K562 (cell line): ENCODE results near the gene GADL1.

ENCODE experiments used
- CBX3 ChIP-seq, 2 experiments: IDR thresholded peaks; 1 replicate in 1 of 2; 2 replicates in 1 of 2; pipeline ENCODE4 v1.6.1; 2012; ENCODE audit warnings: inconsistent platforms in 2 of 2, low read length in 2 of 2, borderline replicate concordance in 1 of 2, control low read depth in 1 of 2
- EP300 ChIP-seq: IDR thresholded peaks from 2 replicates; pipeline ENCODE4 v1.6.1; 2012; ENCODE audit warnings: low read length, improper control_type of control experiment
- HCFC1 ChIP-seq: IDR thresholded peaks from 2 replicates; pipeline ENCODE4 v1.6.1; 2012; ENCODE audit warnings: low read depth, low read length, improper control_type of control experiment
- MAZ ChIP-seq, 2 experiments: fragments of 450-650 bp in 1 of 2; sonication (generic) in 1 of 2; formaldehyde crosslinking; IDR thresholded peaks in 1 of 2; conservative IDR thresholded peaks in 1 of 2; 2 replicates each; pipeline versions ENCODE4 v1.4.0 to v1.5.0; 2020; ENCODE audit warnings: mild to moderate bottlenecking in 1 of 2, missing genetic modification reagents in 1 of 2
- PHB2 ChIP-seq: fragments of 450-650 bp; IDR thresholded peaks from 2 replicates; pipeline ENCODE4 v1.6.1; 2017; ENCODE audit warnings: low read depth
- POLR3A ChIP-seq: IDR thresholded peaks from 2 replicates; pipeline ENCODE4 v1.6.1; 2011; ENCODE audit warnings: borderline replicate concordance, mild to moderate bottlenecking, moderate library complexity; ENCODE audit not compliant: insufficient read length, insufficient read depth; ENCODE audit errors: extremely low read depth
- TARDBP ChIP-seq: fragments of 450-650 bp; IDR thresholded peaks from 2 replicates; pipeline ENCODE4 v1.6.1; 2016
- TOE1 ChIP-seq, 2 experiments: fragments of 450-650 bp in 1 of 2; sonication (generic) in 1 of 2; formaldehyde crosslinking in 1 of 2; IDR thresholded peaks; 2 replicates each; pipeline versions ENCODE4 v1.7.1 to v1.8.0; 2016 to 2022; ENCODE audit warnings: borderline replicate concordance in 2 of 2, mild to moderate bottlenecking in 2 of 2, antibody characterized with exemption in 1 of 2, inconsistent platforms in 1 of 2, low read depth in 1 of 2, missing genetic modification reagents in 1 of 2, moderate library complexity in 1 of 2
- ZNF175 ChIP-seq: fragments of 200-800 bp; sonication (Bioruptor generic); IDR thresholded peaks from 2 replicates; pipeline ENCODE4 v1.6.1; 2016; ENCODE audit warnings: low read depth, mild to moderate bottlenecking, missing genetic modification characterization, missing compliant biosample characterization
- TF ChIP-seq, protein P1 (sequence below), 3 experiments: IDR thresholded peaks in 2 of 3; conservative IDR thresholded peaks in 1 of 3; 2 replicates each; pipeline ENCODE4 v1.5.1; 2011 to 2012; ENCODE audit warnings: low read length in 3 of 3, mild to moderate bottlenecking in 3 of 3, control low read depth in 2 of 3, improper control_type of control experiment in 1 of 3, inconsistent platforms in 1 of 3, low read depth in 1 of 3, mixed read lengths in 1 of 3, moderate library complexity in 1 of 3; ENCODE audit not compliant: insufficient read depth in 2 of 3

DNA sequence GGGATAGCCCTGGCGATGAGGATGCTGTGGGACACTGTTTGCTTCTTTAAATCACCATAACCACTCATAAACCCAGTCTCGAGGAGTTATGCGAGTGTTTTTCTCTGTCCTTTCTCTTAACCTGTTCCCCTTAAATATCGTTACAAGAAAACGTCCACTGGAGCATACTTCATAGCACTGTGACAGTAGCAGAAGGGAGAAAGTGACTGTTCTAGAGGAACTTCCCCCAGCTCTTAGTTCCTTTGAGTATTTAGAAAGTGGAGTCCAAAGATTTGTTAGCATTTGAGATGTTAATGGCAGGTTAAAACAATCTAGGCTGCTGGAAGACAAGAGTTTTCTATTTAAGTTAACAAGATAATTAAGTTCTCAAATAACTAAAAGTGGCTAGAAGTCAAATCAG lies 142.0 kb downstream of the GADL1 start:
- no peak for TF ChIP-seq PHB2
- TF ChIP-seq ZNF175 (CRISPR knock-in tag) = no peak
- no peak for TF ChIP-seq TOE1 (IDR thresholded peaks at IDR 0.05; ENCODE audit: borderline replicate concordance)
- no peak for TF ChIP-seq TOE1 (CRISPR knock-in tag; IDR thresholded peaks at IDR 0.05; ENCODE audit: borderline replicate concordance, low read depth)
- no peak for TF ChIP-seq MAZ (CRISPR knock-in tag; conservative IDR thresholded peaks at IDR 0.05 in 1 of 2, IDR thresholded peaks at IDR 0.05 in 1 of 2)
- TF ChIP-seq POLR3A = no peak
- TF ChIP-seq EP300 = no peak
- TF ChIP-seq HCFC1 = no peak
- TF ChIP-seq TARDBP = no peak
- no peak for TF ChIP-seq CBX3 (IDR thresholded peaks at IDR 0.05; ENCODE audit: borderline replicate concordance in 1 of 2, low read length in 2 of 2)
- TF ChIP-seq, protein P1, sequence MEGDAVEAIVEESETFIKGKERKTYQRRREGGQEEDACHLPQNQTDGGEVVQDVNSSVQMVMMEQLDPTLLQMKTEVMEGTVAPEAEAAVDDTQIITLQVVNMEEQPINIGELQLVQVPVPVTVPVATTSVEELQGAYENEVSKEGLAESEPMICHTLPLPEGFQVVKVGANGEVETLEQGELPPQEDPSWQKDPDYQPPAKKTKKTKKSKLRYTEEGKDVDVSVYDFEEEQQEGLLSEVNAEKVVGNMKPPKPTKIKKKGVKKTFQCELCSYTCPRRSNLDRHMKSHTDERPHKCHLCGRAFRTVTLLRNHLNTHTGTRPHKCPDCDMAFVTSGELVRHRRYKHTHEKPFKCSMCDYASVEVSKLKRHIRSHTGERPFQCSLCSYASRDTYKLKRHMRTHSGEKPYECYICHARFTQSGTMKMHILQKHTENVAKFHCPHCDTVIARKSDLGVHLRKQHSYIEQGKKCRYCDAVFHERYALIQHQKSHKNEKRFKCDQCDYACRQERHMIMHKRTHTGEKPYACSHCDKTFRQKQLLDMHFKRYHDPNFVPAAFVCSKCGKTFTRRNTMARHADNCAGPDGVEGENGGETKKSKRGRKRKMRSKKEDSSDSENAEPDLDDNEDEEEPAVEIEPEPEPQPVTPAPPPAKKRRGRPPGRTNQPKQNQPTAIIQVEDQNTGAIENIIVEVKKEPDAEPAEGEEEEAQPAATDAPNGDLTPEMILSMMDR (IDR thresholded peaks at IDR 0.05 in 2 of 3, conservative IDR thresholded peaks at IDR 0.05 in 1 of 3; ENCODE audit: insufficient read depth in 2 of 3, low read depth in 1 of 3, low read length in 3 of 3) = no peak
